HG03457 (cell line): ENCODE results near the gene NR2F2.

Experiments
- ATAC-seq: cut with Tn5 transposase; IDR thresholded peaks from one replicate; pipeline ENCODE4 v1.9.1; 2021; ENCODE audit warnings: moderate number of reproducible peaks; ENCODE audit not compliant: unreplicated experiment

NR2F2 gene

GRCh38 chr15:96331144-96331944 is 844 bp downstream of the NR2F2 start:
- ATAC-seq: no peak

- no peak for ATAC-seq
These were observed 1.6 kb downstream of the NR2F2 start for GRCh38 chr15:96331945-96332636.

DNA sequence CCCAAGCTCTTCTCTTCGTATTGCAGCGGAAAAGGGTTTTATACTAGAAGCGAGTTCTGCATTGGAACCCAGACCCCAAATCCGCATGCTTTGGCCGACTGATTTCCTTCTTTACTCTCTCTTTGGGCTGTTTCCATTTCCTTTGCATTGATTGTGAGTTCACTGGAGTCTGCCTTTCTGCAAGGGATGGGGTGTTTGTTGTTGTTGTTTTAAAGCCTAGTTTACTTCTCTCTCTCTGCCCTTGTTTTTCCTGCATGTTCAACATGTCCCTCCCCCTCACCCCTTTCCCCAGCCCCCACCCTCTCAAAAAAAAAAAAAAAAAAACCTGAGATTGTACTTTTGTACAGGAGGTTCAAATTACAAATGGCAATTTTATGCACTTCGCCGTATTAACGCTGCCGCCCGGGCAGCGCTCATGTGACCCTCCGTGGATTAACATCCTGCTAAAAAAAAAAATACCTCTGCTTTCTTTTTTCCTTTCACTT is 2.2 kb downstream of the NR2F2 start:
- no peak for ATAC-seq

- ATAC-seq: no peak
These were observed 2.9 kb downstream of the NR2F2 start for GRCh38 chr15:96333131-96334016.

DNA sequence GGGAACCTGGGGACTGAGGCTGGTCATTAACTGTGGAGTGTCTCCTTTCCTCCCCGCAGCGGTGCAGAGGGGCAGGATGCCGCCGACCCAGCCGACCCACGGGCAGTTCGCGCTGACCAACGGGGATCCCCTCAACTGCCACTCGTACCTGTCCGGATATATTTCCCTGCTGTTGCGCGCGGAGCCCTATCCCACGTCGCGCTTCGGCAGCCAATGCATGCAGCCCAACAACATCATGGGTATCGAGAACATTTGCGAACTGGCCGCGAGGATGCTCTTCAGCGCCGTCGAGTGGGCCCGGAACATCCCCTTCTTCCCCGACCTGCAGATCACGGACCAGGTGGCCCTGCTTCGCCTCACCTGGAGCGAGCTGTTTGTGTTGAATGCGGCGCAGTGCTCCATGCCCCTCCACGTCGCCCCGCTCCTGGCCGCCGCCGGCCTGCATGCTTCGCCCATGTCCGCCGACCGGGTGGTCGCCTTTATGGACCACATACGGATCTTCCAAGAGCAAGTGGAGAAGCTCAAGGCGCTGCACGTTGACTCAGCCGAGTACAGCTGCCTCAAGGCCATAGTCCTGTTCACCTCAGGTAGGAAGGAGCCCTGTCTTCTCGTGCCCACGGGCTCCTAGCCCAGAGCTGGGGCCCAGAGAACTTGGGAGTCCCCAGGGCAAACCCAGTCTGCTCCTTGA is 3.7 kb downstream of the NR2F2 start:
- ATAC-seq: no peak

- ATAC-seq: no peak
These were observed 4.4 kb downstream of the NR2F2 start for GRCh38 chr15:96334705-96335410.

DNA sequence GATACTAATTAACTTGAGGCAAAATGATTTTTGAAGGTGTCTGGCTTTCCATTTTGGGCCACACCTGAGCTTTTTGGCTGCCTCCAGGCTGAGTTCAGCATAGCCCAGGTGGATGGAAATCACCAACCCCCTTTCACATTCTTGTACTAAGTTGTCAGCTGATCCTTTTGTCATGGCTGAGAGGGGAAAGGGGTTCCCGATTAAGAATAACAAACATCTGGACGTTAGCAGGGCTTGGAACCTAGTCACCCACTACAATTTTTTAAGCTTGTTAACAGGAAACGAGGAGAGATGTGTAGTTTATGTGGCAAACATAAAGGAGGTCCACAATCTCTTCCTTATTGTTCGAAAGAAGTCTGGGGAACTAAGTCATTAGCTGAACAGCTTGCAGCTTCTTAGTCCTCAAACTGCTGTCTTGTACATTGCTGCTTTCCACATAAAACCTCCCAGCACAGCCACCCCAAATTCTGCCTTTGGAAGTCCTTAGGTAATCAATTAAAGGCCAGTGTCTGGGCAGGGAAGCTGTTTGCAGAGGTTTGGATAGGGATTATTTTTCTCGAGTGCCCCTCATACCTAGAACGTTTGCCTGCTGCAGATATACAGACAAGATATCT is 5.0 kb downstream of the NR2F2 start:
- no peak for ATAC-seq

GRCh38 chr15:96336108-96336595 is 5.7 kb downstream of the NR2F2 start:
- no peak for ATAC-seq

DNA sequence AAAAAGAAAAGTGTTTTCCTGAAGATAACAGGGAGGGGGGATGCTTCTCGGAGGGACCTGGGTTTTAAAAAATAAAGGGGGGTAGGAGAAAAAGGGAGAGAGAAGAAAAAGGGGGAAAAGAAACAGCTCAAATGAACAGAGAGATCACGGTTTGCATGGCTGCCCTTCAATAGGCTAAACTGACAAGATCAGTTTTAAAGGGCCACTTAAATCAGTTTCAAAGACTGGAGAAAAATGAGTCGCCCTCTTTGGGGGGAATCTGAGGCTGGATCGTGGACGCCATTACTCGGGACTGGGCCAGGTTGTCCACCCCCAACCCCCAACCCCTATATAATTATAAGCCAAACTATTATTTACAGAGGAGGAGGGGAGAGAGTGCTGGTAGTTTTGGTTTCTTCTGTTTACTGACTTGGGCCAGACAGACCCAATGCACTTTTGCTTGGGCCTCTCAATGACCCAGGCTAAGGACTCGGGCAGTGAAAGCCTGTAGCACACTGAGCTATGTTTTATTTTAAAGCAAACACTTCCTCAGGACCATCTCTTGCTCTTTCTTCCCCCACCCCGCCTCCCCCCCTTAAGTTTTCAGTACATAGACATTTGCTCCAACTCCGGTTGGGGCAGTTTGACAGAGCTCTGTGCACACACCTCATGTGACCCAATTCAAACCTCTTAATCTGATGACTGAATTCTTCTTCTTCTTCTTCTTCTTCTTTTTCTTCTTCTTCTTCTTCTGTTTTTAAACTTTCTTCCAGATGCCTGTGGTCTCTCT is 6.3 kb downstream of the NR2F2 start:
- ATAC-seq: no peak

DNA sequence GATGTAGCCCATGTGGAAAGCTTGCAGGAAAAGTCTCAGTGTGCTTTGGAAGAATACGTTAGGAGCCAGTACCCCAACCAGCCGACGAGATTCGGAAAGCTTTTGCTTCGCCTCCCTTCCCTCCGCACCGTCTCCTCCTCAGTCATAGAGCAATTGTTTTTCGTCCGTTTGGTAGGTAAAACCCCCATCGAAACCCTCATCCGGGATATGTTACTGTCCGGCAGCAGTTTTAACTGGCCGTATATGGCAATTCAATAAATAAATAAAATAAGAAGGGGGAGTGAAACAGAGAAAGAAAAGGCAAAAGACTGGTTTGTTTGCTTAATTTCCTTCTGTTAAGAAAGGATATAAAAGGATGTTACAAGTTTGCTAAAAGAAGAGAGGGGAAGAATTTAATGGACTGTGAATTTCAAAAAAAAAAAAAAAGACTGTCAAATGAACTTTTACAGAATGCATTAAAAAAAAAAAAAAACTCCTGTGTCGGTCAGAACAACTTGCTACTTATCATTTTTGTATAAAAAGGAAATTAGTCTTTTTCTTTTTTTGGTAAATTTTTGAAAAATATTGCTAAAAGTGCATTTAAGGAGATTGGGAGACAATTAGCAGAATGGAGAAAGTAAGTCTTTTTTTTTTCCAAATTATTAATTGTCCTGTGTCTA is 7.0 kb downstream of the NR2F2 start:
- ATAC-seq: no peak

DNA sequence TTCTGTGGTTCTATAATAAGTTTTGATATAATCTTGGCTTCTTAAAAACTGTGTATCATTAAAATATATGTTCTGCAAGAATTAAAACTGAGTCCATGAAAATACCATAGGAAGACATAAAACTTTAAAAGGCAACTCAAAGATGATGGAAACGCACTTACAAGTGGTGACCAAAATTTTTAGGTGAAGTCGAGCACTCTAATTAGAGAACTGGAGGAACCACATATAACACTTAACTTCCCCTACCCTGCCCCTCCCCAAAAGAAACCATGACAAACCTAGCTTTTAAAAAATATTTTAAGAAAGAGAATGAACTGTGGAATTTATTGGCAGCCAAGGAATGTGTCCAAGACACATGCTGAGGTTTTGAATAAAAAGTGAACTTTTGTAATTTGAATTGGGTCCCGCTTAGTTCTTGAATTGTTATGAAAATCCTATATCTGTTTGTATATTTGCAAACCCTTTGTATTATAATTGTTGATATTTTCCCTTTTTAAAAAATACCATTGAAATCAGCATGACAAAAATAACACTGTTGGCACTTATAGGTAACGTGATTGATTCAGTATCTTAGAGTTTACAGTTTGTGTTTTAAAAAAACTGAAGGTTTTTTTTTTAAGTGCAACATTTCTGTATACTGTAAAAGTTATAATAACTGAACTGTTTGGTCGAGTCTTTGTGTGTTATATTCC is 7.7 kb downstream of the NR2F2 start:
- ATAC-seq: no peak

- ATAC-seq: no peak
These were observed 8.5 kb downstream of the NR2F2 start for GRCh38 chr15:96338766-96339618.

DNA sequence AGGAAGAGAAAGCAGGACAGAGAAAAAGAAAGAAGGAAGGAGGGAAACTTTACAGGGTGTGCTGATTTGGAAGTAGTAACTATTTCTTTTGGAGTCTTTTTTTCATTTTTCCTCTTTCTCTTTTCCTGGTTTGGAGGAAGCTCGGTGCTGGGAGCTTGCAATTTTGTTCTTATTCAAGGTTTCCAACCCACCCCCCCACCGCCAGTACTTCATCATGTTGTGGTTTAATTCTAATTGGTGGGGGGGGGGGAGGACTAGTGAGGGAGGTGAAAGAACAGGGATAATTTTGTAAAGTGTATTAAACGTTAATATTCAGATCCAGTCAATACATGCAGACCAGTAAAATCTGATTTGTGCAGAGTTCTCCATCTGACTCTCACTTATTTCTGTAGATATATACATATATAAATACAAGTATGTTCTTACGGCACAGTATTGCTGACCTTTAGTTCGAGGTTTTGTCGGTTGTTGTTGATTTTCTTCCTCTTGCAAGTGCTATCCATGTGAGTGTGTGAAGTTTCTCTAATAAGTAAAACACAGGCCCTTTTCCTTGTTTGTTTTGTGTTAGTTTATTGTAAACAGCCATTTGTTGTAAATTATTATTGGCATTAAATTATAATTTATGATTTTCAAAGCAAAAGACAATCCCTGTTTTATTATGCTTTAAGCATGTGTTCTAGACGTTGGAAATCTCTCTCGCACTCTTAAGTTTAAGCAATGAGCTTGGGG is 9.3 kb downstream of the NR2F2 start:
- no peak for ATAC-seq

GRCh38 chr15:96340348-96340597 is 9.8 kb downstream of the NR2F2 start:
- no peak for ATAC-seq

DNA sequence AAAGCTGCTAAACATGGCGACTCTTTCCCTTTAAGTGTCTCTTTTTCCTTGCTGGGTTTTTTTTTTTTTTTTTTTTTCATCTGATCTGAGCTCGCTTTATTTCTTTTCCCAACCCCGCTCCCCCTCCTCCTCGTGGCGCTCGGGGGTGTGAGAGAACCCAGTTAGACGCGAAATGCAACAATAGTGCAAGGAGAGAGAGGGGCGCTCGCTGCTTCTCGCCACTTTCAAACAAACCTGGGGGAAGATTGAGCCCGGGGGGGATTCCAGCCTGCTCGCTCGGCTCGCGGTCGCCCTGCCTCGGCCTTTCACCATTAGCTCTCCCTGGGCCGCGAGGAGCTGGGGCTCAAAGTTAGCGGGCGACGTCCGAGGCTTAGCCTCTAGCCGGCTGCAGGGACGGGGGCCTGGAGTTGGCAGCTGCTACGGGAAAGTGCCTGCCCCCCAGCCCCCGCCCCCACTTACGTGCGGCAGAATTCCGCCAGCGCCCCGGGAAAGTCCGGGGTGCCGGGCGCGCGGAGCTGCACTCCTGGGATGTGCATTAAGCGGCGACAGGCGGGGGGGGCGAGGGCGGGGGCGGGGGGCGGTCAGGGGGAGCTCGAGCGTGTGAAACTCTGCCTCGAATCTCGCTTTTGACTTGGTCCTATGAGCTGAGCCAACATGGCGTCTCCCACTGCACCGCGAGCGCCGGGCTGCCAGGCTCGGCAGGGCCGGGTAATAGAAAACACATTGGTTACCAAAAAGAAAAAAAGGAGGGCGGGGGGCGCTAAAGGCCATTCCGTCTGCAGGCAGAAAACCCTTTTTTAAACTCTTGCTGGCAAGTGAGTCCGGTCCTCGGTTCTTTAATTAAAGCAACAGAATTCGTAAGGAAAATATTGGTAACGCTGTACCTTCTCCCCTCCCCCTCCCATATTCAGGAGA is 10.4 kb downstream of the NR2F2 start:
- ATAC-seq: no peak
